ENCODE results near the gene DNAH3.
"Not testable (repeated sequence)": the region's sequence is repeated elsewhere in the genome, so short reads cannot be mapped to it uniquely, and the experiment has no call there.

The DNAH3 gene

GRCh38 chr16:21116148-21116693 is 34.4 kb downstream of the DNAH3 start:
- peak in 1 of 2 experiments; percentile 4 for DNase-seq

GRCh38 chr16:21115551-21115950 is 35.1 kb downstream of the DNAH3 start:
- DNase-seq: not testable (repeated sequence)

- no peak for DNase-seq
Measured at GRCh38 chr16:21103941-21104860, 46.4 kb downstream of the DNAH3 start.

GRCh38 chr16:21101631-21102420 is 48.8 kb downstream of the DNAH3 start:
- peak in 1 of 2 experiments; percentile 6 for DNase-seq

- DNase-seq: no peak
Measured at GRCh38 chr16:21100447-21100846, 50.2 kb downstream of the DNAH3 start.

- no peak for DNase-seq
Measured at GRCh38 chr16:21097151-21097550, 53.5 kb downstream of the DNAH3 start.

GRCh38 chr16:21094719-21095118 is 55.9 kb downstream of the DNAH3 start:
- DNase-seq: not testable (repeated sequence)

GRCh38 chr16:21092951-21093350 is 57.7 kb downstream of the DNAH3 start:
- no peak for DNase-seq

GRCh38 chr16:21088646-21089538 is 61.8 kb downstream of the DNAH3 start:
- no peak for DNase-seq

- no peak for DNase-seq
Measured at GRCh38 chr16:21088143-21088542, 62.5 kb downstream of the DNAH3 start.

- no peak for DNase-seq
Measured at GRCh38 chr16:21084631-21085225, 65.9 kb downstream of the DNAH3 start.

GRCh38 chr16:21083729-21084268 is 66.8 kb downstream of the DNAH3 start:
- DNase-seq: peak; percentile 59 to 65

GRCh38 chr16:21081329-21081728 is 69.3 kb downstream of the DNAH3 start:
- no peak for DNase-seq

- no peak for DNase-seq
Measured at GRCh38 chr16:21078563-21078962, 72.1 kb downstream of the DNAH3 start.

GRCh38 chr16:21076186-21076883 is 74.3 kb downstream of the DNAH3 start:
- DNase-seq: no peak

- no peak for DNase-seq
Measured at GRCh38 chr16:21075252-21075651, 75.4 kb downstream of the DNAH3 start.

- DNase-seq: no peak
Measured at GRCh38 chr16:21072976-21073375, 77.7 kb downstream of the DNAH3 start.

GRCh38 chr16:21071741-21072140 is 78.9 kb downstream of the DNAH3 start:
- DNase-seq: no peak

- DNase-seq: no peak
Measured at GRCh38 chr16:21070564-21070963, 80.1 kb downstream of the DNAH3 start.

- no peak for DNase-seq
Measured at GRCh38 chr16:21069986-21070385, 80.7 kb downstream of the DNAH3 start.

GRCh38 chr16:21064203-21064602 is 86.4 kb downstream of the DNAH3 start:
- no peak for DNase-seq
